Activated CD8-positive, alpha-beta memory T cell treated with anti-CD3 and anti-CD28 coated beads, Interleukin-2, amount 50 U/mL, for 4 hours (primary cell): ENCODE data around the gene CSH2.
A peak's percentile ranks its signal among the peaks of the same experiment; 100 is the strongest.
"Not testable (repeated sequence)": the region's sequence is repeated elsewhere in the genome, so short reads cannot be mapped to it uniquely, and the experiment has no call there.

Experiments used
- DNase-seq: peaks from one replicate; pipeline ENCODE4 v3.0.0-alpha.2; 2020

The CSH2 gene

DNA sequence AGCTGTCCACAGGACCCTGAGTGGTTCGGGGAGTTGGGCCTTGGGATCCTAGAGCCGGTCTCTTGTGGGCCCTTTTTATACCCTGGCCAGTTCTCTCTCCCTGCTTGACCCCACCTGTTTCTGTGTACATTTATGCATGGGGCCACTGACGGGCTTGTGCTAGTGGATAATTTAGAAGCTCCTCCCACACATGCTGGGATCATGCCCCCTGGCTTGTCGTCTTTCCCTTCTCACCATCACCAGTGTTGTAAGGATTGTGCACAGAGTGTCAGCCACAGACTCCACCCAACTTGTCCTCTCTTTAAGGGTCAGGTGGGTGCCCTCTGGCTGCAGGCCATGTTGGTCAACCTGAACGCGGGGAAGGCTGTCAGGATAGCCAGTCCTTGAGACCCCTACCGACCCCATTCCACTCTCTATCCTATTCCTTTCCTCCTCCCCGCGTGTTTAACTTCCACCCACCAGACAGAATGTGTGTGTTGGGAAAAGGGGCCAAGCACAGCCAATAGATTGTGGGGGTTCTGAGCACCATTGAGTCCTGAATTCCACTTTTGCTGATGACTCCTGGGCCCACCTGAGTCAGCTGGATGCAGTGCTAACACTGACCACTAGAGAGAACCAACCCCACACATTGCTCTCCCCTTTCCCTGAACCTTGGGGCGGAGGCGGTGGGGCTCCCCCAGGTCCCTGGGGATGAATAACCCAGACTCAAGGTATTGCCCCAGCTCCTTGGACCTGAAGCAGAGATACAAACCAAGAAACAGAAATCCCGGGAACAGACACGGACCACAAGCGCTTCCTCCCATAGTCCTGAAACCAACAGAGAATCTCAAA, 23.3 kb upstream of the CSH2 start, which contains the start of gene CSH1:
Gene CSH1, minus strand, starts transcription at position 51 of the 831 bp plus-strand sequence. CDS start 63 bp downstream, outside the sequence.
- DNase-seq = not testable (repeated sequence)

- DNase-seq = not testable (repeated sequence)
Measured at GRCh38 chr17:63894821-63895220, 21.3 kb upstream of the CSH2 start.

DNA sequence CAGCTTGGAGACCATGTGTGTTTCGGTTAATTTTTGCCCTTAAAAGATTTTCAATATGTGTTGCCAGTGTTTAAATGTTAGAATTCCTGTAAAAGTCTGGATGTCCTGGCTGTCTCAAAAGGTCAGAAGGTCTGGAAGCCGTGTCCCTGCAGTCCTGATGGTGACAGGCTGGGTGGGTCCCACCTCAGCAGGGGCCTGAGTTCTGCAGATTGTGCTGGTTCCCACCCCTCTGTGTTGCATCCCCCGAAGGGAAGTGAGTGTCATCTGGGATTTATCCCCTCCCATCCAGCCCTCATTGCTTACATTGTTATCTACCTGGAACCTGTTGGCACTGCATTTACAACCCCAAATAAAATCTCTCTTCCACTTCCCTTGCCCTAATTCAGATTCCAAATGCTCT, 20.5 kb upstream of the CSH2 start:
- DNase-seq = not testable (repeated sequence)

GRCh38 chr17:63892316-63893037, 19.0 kb upstream of the CSH2 start:
- not testable (repeated sequence) for DNase-seq

DNA sequence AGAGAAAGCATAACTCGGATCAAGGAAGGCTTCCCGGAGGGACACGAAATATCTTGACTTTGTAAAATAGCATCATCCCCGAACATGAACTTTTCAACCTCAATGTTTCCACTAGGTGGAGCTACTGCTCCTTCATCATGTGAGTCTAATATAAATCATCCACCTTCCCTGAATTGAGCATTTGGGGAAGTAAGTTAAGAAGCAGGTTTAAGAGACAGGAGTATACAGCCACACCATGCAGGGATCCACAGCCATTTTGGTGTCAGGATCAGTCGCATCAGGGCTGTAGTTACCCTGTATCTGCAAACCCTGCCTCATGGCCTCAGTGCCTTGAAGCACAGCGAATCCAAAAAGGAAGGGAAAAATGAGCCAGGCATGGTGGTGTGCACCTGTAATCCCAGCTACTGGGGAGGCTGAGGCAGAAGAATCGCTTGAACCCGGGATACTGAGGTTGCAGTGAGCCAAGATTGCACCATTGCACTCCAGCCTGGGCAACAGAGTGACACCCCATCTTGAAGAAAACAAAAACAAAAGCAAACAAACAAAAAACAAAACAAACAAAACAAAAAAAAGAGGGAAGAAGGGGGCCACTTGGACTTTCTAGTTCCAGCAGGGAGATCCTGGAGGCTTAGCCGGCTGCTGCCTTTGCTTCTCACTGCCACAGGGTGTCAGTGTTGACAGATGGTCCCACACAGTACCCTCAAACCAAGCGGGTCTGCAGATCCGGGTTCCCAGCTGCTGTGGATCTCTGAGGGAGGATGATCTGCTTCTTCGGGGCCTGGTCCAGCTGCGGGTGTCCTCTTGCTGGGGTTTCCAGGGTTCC, 15.8 kb upstream of the CSH2 start:
- DNase-seq = not testable (repeated sequence)

- DNase-seq = not testable (repeated sequence)
Measured at GRCh38 chr17:63885119-63885518, 11.6 kb upstream of the CSH2 start.

- not testable (repeated sequence) for DNase-seq
Measured at GRCh38 chr17:63882626-63883126, 9.2 kb upstream of the CSH2 start.

- peak; percentile 58 for DNase-seq
Measured at GRCh38 chr17:63881935-63882601, 8.6 kb upstream of the CSH2 start, which contains the start of gene GH2. GH2 (minus strand) TSS chr17:63881944; CDS start chr17:63881801, 143 bp downstream.

DNA sequence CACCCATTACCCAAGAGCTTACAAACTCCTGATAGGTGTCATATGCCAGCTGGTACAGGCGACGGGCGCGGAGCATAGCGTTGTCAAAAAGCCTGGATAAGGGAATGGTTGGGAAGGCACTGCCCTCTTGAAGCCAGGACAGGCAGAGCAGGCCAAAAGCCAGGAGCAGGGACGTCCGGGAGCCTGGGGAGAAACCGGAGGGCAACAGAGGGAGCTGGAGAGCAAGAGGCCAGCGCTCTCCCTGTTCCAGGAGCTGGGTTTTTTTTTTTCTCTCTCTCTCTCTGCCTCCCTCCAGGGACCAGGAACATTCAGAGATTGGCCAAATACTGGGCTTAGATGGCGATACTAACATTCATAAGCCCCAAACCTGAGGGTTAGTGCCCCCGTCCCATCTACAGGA, 7.9 kb upstream of the CSH2 start:
- DNase-seq = not testable (repeated sequence)

GRCh38 chr17:63880706-63881105, 7.2 kb upstream of the CSH2 start:
- DNase-seq = no peak

GRCh38 chr17:63878413-63878812, 4.9 kb upstream of the CSH2 start:
- not testable (repeated sequence) for DNase-seq

- not testable (repeated sequence) for DNase-seq
Measured at GRCh38 chr17:63874693-63875092, 1.2 kb upstream of the CSH2 start.

DNA sequence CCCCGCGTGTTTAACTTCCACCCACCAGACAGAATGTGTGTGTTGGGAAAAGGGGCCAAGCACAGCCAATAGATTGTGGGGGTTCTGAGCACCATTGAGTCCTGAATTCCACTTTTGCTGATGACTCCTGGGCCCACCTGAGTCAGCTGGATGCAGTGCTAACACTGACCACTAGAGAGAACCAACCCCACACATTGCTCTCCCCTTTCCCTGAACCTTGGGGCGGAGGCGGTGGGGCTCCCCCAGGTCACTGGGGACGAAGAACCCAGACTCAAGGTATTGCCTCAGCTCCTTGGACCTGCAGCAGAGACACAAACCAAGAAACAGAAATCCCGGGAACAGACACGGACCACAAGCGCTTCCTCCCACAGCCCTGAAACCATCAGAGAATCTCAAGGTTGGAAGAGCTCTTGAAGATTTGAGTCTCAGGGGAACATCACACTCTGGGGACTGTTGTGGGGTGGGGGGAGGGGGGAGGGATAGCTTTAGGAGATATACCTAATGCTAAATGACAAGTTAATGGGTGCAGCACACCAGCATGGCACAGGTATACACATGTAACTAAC, 667 bp upstream of the CSH2 start:
- DNase-seq = not testable (repeated sequence)

- not testable (repeated sequence) for DNase-seq
Measured at GRCh38 chr17:63871646-63872365, 1.7 kb downstream of the CSH2 start.

DNA sequence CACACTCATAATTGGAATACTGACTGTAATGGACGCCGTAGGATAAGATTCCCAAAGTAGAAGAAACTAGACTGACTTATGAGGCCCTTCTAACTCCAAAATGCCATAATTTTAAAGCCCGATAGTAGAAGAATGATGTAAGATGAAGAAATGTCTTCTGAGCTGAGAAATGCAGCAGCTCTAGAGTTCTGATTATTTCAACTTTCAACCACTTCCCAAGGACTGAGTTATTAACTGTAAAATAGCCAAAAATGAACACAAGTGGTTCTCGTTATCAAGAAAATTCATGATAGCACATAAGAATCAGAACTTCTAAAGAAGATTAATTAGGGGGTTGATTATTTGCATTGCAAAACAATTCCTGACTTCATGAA, 3.2 kb downstream of the CSH2 start:
- DNase-seq = not testable (repeated sequence)

GRCh38 chr17:63869491-63870291, 3.8 kb downstream of the CSH2 start:
- not testable (repeated sequence) for DNase-seq

GRCh38 chr17:63866625-63867024, 6.9 kb downstream of the CSH2 start:
- not testable (repeated sequence) for DNase-seq

DNA sequence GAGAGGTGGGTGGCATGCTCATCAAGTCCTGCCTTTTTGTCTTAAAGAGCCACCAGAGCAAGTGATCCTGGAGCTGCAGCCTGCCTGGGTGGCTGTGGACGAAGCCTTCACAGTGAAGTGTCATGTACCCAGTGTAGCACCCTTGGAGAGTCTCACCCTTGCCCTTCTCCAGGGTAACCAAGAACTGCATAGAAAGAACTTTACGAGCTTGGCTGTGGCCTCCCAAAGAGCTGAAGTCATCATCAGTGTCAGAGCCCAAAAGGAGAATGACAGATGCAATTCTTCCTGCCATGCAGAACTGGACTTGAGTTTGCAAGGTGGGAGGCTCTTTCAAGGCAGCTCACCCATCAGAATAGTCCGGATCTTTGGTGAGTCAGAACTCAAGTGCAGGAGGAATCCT, 14.2 kb downstream of the CSH2 start:
- no peak for DNase-seq

GRCh38 chr17:63856425-63856824, 17.1 kb downstream of the CSH2 start:
- not testable (repeated sequence) for DNase-seq

GRCh38 chr17:63855185-63855584, 18.3 kb downstream of the CSH2 start:
- no peak for DNase-seq
